ENCODE results near the gene THOC3.
"Not testable (repeated sequence)": the region's sequence is repeated elsewhere in the genome, so short reads cannot be mapped to it uniquely, and the experiment has no call there.

DNA sequence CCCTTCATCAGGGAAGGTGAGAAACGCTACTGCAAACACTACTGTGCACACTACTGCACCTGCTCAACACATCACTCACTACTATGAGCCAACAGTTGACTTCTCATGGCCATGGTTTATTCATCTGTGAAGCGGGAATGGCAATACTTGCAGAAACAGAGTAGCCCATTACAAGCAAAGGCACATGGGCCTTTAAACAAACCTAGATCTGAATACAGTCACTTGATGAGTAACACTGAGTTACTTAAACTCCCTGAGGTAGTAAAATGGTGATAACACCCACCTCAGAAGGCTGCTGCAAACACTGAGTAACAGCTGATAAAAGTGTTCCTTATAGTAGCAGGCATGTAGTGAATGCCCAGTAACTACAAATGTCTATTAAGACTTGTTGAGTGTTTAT lies 9.6 kb downstream of the THOC3 start:
- TF ChIP-seq POLR2A (IDR thresholded peaks at IDR 0.05; ENCODE audit: low read length); GATA1 (IDR thresholded peaks at IDR 0.05; ENCODE audit: low read depth, low read length): not testable (repeated sequence)

Data from erythroblast (primary cell).